ENCODE results near the gene ADPRHL1. TPM values are rescaled to one million over a fixed set of nuclear protein-coding genes. Genes with fewer than 3 reads are reported as not detected.
"Not testable (repeated sequence)": the region's sequence is repeated elsewhere in the genome, so short reads cannot be mapped to it uniquely, and the experiment has no call there.

ADPRHL1 gene
- total and polyA plus RNA-seq, 2 experiments from 2014 or later: 78.2 to 112 TPM

GRCh38 chr13:113374511-113375175, 78.6 kb downstream of the ADPRHL1 start:
- H3K4me3 ChIP-seq: no peak overlapping the region
- H3K4me1 ChIP-seq (ENCODE audit: low read depth): peaks cover 5% of the 10 kb centered on the region
- TF ChIP-seq CTCF (IDR thresholded peaks at IDR 0.05; ENCODE audit: low read depth, low read length): no peak
- DNase-seq (ENCODE audit: low read depth in 1 of 2, low spot score in 1 of 2): no peak
- H3K27ac ChIP-seq: no peak overlapping the region
- no peaks in the 10 kb centered on the region for H3K36me3 ChIP-seq
- H3K9me3 ChIP-seq (ENCODE audit: low read depth): no peaks in the 10 kb centered on the region
- no peaks in the 10 kb centered on the region for H3K27me3 ChIP-seq

- Histone ChIP-seq H3K9me3 (ENCODE audit: low read depth) (no peaks in the 10 kb centered on the region), H3K4me1 (ENCODE audit: low read depth) (no peaks in the 10 kb centered on the region), H3K27ac (no peak overlapping the region), H3K4me3 (no peak overlapping the region), H3K27me3 (no peaks in the 10 kb centered on the region), H3K36me3 (no peaks in the 10 kb centered on the region)
- DNase-seq (ENCODE audit: low read depth in 1 of 2, low spot score in 1 of 2): no peak
- TF ChIP-seq CTCF (IDR thresholded peaks at IDR 0.05; ENCODE audit: low read depth, low read length): no peak
Observed at GRCh38 chr13:113373811-113374485, 79.3 kb downstream of the ADPRHL1 start.

- H3K27me3 ChIP-seq; H3K27ac ChIP-seq; DNase-seq (ENCODE audit: low read depth in 1 of 2, low spot score in 1 of 2); H3K9me3 ChIP-seq (ENCODE audit: low read depth); H3K4me1 ChIP-seq (ENCODE audit: low read depth); H3K36me3 ChIP-seq; H3K4me3 ChIP-seq: not testable (repeated sequence)
Observed at GRCh38 chr13:113371701-113372100, 81.6 kb downstream of the ADPRHL1 start.

- no peak for TF ChIP-seq CTCF (IDR thresholded peaks at IDR 0.05; ENCODE audit: low read depth, low read length)
- Histone ChIP-seq H3K4me3 (no peak overlapping the region), H3K27ac (no peak overlapping the region), H3K9me3 (ENCODE audit: low read depth) (no peaks in the 10 kb centered on the region), H3K27me3 (no peaks in the 10 kb centered on the region), H3K4me1 (ENCODE audit: low read depth) (no peaks in the 10 kb centered on the region), H3K36me3 (no peaks in the 10 kb centered on the region)
- no peak for DNase-seq (ENCODE audit: low read depth in 1 of 2, low spot score in 1 of 2)
Observed at GRCh38 chr13:113371061-113371460, 82.2 kb downstream of the ADPRHL1 start.

GRCh38 chr13:113369881-113370280, 83.4 kb downstream of the ADPRHL1 start:
- no peak overlapping the region for H3K4me3 ChIP-seq
- DNase-seq (ENCODE audit: low read depth in 1 of 2, low spot score in 1 of 2): no peak
- H3K27ac ChIP-seq: no peak overlapping the region
- H3K36me3 ChIP-seq: no peaks in the 10 kb centered on the region
- no peaks in the 10 kb centered on the region for H3K27me3 ChIP-seq
- no peak for TF ChIP-seq CTCF (IDR thresholded peaks at IDR 0.05; ENCODE audit: low read depth, low read length)
- H3K9me3 ChIP-seq (ENCODE audit: low read depth): no peaks in the 10 kb centered on the region
- no peaks in the 10 kb centered on the region for H3K4me1 ChIP-seq (ENCODE audit: low read depth)

- Histone ChIP-seq H3K36me3 (no peaks in the 10 kb centered on the region), H3K9me3 (ENCODE audit: low read depth) (no peaks in the 10 kb centered on the region), H3K4me3 (no peak overlapping the region), H3K27me3 (no peaks in the 10 kb centered on the region), H3K27ac (no peak overlapping the region), H3K4me1 (ENCODE audit: low read depth) (no peaks in the 10 kb centered on the region)
- TF ChIP-seq CTCF (IDR thresholded peaks at IDR 0.05; ENCODE audit: low read depth, low read length): no peak
- no peak for DNase-seq (ENCODE audit: low read depth in 1 of 2, low spot score in 1 of 2)
Observed at GRCh38 chr13:113369189-113369588, 84.1 kb downstream of the ADPRHL1 start.

GRCh38 chr13:113368353-113368752, 84.9 kb downstream of the ADPRHL1 start:
- H3K27me3 ChIP-seq; H3K27ac ChIP-seq; H3K36me3 ChIP-seq; H3K4me1 ChIP-seq (ENCODE audit: low read depth); H3K4me3 ChIP-seq; DNase-seq (ENCODE audit: low read depth in 1 of 2, low spot score in 1 of 2); H3K9me3 ChIP-seq (ENCODE audit: low read depth): not testable (repeated sequence)

All from cardiac muscle cell (in vitro differentiated cells and primary cell).